Panc1 (cell line): ENCODE data around the gene DDC. TPM values are rescaled to one million over a fixed set of nuclear protein-coding genes. Genes with fewer than 3 reads are reported as not detected.
A peak's percentile ranks its signal among the peaks of the same experiment; 100 is the strongest.

Source experiments
- ATAC-seq: fragments of 200-7000 bp; cut with Tn5 transposase; 2 replicates; pipeline ENCODE4 v1.9.1; 2020; ENCODE audit warnings: mild to moderate bottlenecking, moderate library complexity
- BruUV-seq: library from RNA; stranded (reverse); fragments of 400-500 nt; replicated peaks from 2 replicates; lab custom pipeline; 2021; lab: Mats Ljungman, UMichigan
- CTCF ChIA-PET: fragments of 300-600 bp; sonication (Branson Sonifier 250); formaldehyde crosslinking; loops from one replicate; lab custom pipeline; 2022; ENCODE audit warnings: antibody characterized with exemption; lab: Charles Lee
- POLR2A ChIA-PET: fragments of 300-600 bp; sonication (Branson Sonifier 250); formaldehyde crosslinking; loops from one replicate; lab custom pipeline; 2022; ENCODE audit warnings: antibody characterized with exemption; lab: Charles Lee
- DNase-seq: peaks from one replicate; pipeline ENCODE4 v3.0.0-alpha.2; 2010; ENCODE audit warnings: low read depth, low spot score
- H3K27ac ChIP-seq: 2 replicates; pipeline ENCODE4 v1.5.1; 2011; ENCODE audit warnings: mild to moderate bottlenecking, low read length, inconsistent platforms
- H3K27me3 ChIP-seq: fragments of 200-500 bp; sonication (Bioruptor generic); 2 replicates; pipeline ENCODE4 v1.6.0; 2014; ENCODE audit warnings: low read length, inconsistent platforms; ENCODE audit not compliant: control insufficient read depth, insufficient read depth
- H3K36me3 ChIP-seq: fragments of 200-500 bp; sonication (Bioruptor generic); 2 replicates; pipeline ENCODE4 v1.5.1; 2014; ENCODE audit warnings: inconsistent platforms, mild to moderate bottlenecking, low read length, moderate library complexity; ENCODE audit not compliant: control insufficient read depth, insufficient read depth
- H3K4me1 ChIP-seq: 2 replicates; pipeline ENCODE4 v1.5.1; 2011; ENCODE audit warnings: inconsistent platforms, mild to moderate bottlenecking, low read length, moderate library complexity; ENCODE audit not compliant: control insufficient read depth, insufficient read depth
- H3K4me3 ChIP-seq, 2 experiments: 2 replicates each; pipeline ENCODE4 v1.5.1; 2011 to 2012; ENCODE audit warnings: low read depth in 2 of 2, low read length in 2 of 2, mild to moderate bottlenecking in 2 of 2, inconsistent platforms in 1 of 2, moderate library complexity in 1 of 2
- H3K9me3 ChIP-seq: fragments of 200-500 bp; sonication (Bioruptor generic); 2 replicates; pipeline ENCODE4 v1.5.1; 2014; ENCODE audit warnings: low read depth, mild to moderate bottlenecking, inconsistent platforms, low read length, moderate library complexity; ENCODE audit not compliant: control insufficient read depth, insufficient read depth
- POLR2AphosphoS5 ChIP-seq: IDR thresholded peaks from 2 replicates; pipeline ENCODE4 v1.6.1; 2012; ENCODE audit warnings: mild to moderate bottlenecking, low read depth, low read length, moderate library complexity
- SIN3A ChIP-seq: IDR thresholded peaks from 2 replicates; pipeline ENCODE4 v1.6.1; 2012; ENCODE audit warnings: low read depth, mild to moderate bottlenecking, low read length, moderate library complexity, borderline replicate concordance; ENCODE audit not compliant: insufficient read depth
- TCF7L2 ChIP-seq: IDR thresholded peaks from 2 replicates; pipeline ENCODE4 v1.6.1; 2011; ENCODE audit warnings: mild to moderate bottlenecking, low read depth, low read length, inconsistent platforms
- in situ Hi-C: cut with HindIII; loops from 2 replicates; pipeline ENCODE4 v1.10.0; 2016; ENCODE audit warnings: low sequenced_read_pairs, low pct_unique_long_range_greater_than_20kb
- intact Hi-C: fragments of 100-400 bp; cut with micrococcal nuclease; formaldehyde crosslinking; loops from one replicate; pipeline ENCODE4 v1.10.0; 2022; ENCODE audit not compliant: unreplicated experiment
- total RNA-seq: library from RNA; stranded (reverse); gene quantifications from one replicate; pipeline ENCODE4 v1.2.1, GENCODE V29; 2021; ENCODE audit not compliant: unreplicated experiment
- TF ChIP-seq, protein P1 (sequence below): fragments of 450-650 bp; IDR thresholded peaks from 2 replicates; pipeline ENCODE4 v1.5.1; 2017; ENCODE audit warnings: mild to moderate bottlenecking
- TF ChIP-seq, protein P2 (sequence below), 2 experiments: IDR thresholded peaks; 2 replicates each; pipeline ENCODE4 v1.6.1; 2011 to 2012; ENCODE audit warnings: low read depth in 2 of 2, control low read depth in 1 of 2, low read length in 1 of 2, mild to moderate bottlenecking in 1 of 2, moderate library complexity in 1 of 2; ENCODE audit not compliant: insufficient read depth in 1 of 2

Gene DDC
- total RNA-seq, 1 experiment from 2014 or later, result not detected

DNA sequence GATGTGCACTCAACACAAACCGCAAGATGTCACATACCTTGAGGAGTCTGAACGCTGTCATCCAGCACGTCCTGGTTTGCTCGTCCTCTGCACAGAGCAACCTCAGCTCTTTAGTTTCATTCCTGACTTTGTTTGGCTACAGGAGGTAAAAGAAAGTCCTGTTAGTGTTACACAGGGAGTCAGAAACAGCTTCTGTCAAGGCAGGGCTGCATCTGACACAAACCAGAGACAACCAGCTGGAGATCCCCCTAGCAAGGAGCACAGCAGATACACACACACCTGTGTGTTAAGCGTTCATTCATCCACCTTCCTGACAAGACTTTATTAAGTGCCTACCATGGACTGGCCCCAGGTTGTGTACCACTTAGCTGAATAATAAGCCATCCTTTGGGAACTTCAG is 47.5 kb upstream of the DDC start:
- ChIA-PET POLR2A (no interaction called here), CTCF (no interaction called here)
- H3K9me3 ChIP-seq, result no peaks in the 10 kb centered on the region
- no peak overlapping the region for H3K4me3 ChIP-seq
- no peak overlapping the region for H3K27ac ChIP-seq
- no peaks in the 10 kb centered on the region for H3K27me3 ChIP-seq
- intact Hi-C loops (no loop called here), in situ Hi-C loops (no loop called here)
- no peak for ATAC-seq
- H3K4me1 ChIP-seq, result no peaks in the 10 kb centered on the region
- no peaks in the 10 kb centered on the region for H3K36me3 ChIP-seq
- BruUV-seq, result no TSS peak
- DNase-seq, result no peak
- TF ChIP-seq TCF7L2 (no peak), POLR2AphosphoS5 (no peak), SIN3A (no peak)
- TF ChIP-seq, protein P1, sequence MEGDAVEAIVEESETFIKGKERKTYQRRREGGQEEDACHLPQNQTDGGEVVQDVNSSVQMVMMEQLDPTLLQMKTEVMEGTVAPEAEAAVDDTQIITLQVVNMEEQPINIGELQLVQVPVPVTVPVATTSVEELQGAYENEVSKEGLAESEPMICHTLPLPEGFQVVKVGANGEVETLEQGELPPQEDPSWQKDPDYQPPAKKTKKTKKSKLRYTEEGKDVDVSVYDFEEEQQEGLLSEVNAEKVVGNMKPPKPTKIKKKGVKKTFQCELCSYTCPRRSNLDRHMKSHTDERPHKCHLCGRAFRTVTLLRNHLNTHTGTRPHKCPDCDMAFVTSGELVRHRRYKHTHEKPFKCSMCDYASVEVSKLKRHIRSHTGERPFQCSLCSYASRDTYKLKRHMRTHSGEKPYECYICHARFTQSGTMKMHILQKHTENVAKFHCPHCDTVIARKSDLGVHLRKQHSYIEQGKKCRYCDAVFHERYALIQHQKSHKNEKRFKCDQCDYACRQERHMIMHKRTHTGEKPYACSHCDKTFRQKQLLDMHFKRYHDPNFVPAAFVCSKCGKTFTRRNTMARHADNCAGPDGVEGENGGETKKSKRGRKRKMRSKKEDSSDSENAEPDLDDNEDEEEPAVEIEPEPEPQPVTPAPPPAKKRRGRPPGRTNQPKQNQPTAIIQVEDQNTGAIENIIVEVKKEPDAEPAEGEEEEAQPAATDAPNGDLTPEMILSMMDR, result no peak
- TF ChIP-seq, protein P2, sequence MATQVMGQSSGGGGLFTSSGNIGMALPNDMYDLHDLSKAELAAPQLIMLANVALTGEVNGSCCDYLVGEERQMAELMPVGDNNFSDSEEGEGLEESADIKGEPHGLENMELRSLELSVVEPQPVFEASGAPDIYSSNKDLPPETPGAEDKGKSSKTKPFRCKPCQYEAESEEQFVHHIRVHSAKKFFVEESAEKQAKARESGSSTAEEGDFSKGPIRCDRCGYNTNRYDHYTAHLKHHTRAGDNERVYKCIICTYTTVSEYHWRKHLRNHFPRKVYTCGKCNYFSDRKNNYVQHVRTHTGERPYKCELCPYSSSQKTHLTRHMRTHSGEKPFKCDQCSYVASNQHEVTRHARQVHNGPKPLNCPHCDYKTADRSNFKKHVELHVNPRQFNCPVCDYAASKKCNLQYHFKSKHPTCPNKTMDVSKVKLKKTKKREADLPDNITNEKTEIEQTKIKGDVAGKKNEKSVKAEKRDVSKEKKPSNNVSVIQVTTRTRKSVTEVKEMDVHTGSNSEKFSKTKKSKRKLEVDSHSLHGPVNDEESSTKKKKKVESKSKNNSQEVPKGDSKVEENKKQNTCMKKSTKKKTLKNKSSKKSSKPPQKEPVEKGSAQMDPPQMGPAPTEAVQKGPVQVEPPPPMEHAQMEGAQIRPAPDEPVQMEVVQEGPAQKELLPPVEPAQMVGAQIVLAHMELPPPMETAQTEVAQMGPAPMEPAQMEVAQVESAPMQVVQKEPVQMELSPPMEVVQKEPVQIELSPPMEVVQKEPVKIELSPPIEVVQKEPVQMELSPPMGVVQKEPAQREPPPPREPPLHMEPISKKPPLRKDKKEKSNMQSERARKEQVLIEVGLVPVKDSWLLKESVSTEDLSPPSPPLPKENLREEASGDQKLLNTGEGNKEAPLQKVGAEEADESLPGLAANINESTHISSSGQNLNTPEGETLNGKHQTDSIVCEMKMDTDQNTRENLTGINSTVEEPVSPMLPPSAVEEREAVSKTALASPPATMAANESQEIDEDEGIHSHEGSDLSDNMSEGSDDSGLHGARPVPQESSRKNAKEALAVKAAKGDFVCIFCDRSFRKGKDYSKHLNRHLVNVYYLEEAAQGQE (IDR thresholded peaks at IDR 0.05; ENCODE audit: insufficient read depth in 1 of 2, low read depth in 2 of 2, low read length in 1 of 2), result no peak

DNA sequence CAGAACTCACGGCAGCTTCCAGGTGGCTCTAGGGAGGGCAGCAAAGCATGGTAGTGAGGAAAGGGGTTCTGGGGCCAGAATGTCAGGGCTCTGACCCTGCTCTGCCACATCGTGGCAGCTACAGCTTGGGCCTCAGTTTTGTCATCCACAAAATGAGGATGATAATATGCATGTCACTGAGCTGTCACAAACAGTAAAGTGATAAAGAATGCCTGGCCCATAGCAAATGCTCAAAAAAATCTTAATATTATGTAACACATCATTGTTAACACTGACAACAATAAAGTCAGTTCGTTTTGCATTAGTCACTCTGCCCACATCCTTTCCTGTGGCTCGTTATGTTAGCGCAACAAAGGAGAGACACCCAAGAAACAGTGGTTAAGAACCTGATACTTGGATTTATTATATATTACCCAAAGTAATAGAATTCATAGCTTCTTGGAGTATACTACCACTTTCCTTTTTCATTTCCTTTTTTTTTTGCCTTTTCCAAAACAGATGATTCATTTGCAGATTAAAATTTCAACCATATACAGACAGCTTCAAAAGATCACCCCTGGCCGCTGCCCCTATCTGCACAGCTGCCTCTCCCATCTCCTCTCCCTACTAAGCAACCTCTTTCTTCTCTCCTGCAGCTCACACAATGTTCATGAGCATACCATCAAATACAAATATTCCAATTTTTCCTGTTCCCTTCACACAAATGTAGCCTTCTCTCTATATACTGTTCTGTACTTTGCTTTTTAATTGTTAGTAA is 45.5 kb upstream of the DDC start:
- CTCF ChIA-PET, result no interaction called here
- peak; percentile 39 for DNase-seq

More for the DNA sequence above, 45.5 kb upstream of the DDC start:
- intact Hi-C loops (no loop called here), in situ Hi-C loops (no loop called here)
- TSS peak; percentile 53 for BruUV-seq
- no peak overlapping the region for H3K27ac ChIP-seq
- ATAC-seq, result no peak
- H3K27me3 ChIP-seq, result no peaks in the 10 kb centered on the region
- no peak overlapping the region for H3K4me3 ChIP-seq
- H3K9me3 ChIP-seq, result no peaks in the 10 kb centered on the region
- TF ChIP-seq, protein P1, result no peak
- no peak for TF ChIP-seq SIN3A
- TF ChIP-seq POLR2AphosphoS5, result no peak
- TF ChIP-seq, protein P2 (IDR thresholded peaks at IDR 0.05; ENCODE audit: insufficient read depth in 1 of 2, low read depth in 2 of 2, low read length in 1 of 2), result no peak
- no peak for TF ChIP-seq TCF7L2
- H3K4me1 ChIP-seq, result no peaks in the 10 kb centered on the region
- POLR2A ChIA-PET, result no interaction called here
- no peaks in the 10 kb centered on the region for H3K36me3 ChIP-seq
